Superior temporal gyrus (tissue), 1 donor: ENCODE measurements around the gene NOS1AP.
A peak's percentile ranks its signal among the peaks of the same experiment; 100 is the strongest.
"Not testable (repeated sequence)": the region's sequence is repeated elsewhere in the genome, so short reads cannot be mapped to it uniquely, and the experiment has no call there.

ENCODE experiments used
- DNase-seq: peaks from one replicate; pipeline ENCODE4 v3.0.0-alpha.2; 2016; ENCODE audit errors: extremely low spot score

Gene NOS1AP

DNA sequence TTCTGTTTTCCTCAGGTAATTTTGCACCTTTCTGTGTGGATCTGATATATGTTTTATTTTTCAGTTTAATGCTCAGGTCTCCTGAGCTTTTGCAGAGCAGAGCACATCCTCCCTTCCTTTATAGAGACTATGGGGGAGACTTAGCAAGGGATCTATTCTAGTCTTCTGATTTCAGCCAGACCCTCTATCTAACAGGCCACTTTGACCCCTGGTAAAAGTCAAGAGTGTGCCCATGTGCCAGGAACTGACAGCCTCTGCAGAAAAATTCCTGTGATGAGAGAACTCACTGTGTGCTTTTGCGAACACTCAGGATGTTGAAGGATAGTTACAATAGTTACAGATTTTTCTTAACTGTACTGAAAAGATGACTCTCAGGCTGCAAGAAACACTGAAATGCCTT is 123.3 kb downstream of the NOS1AP start:
- no peak for DNase-seq

DNA sequence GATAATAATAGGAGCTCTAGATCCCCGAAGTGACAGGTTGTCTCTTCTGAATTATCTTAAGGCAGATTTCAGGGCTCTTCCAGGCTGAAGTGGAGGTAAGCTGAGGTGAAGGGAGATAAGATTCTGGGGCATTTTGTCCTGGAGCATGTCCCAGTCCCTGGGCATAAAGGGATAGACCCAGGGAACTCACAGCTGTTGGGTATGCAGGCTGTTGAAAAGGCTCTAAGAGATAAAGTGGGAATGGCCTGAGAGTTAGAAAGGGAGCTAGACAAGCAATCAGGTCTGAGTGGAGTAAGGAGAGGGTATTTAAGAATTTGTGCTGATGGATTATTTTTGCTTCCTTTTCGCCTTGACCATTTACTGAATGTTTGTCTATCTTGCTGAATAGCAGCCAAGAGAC is 123.7 kb downstream of the NOS1AP start:
- no peak for DNase-seq

DNA sequence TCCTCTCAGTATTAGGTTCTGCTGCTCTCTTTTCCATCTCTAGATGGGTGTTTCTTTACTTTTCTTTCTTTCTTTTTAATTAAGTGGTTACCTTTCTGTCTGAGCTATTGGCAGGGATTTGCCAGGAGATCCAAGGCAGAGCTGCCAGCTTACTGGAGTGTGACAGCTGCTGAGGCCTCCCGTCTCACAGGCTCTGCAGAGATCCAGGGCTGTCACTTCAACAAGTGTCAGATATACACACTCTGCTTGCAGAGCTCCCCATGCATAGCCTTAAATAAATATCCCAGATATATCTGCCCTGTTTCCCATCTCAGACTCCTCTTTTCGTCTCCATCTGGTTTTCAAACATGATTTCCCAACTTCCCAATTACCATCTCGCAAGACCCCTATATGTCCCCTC is 124.3 kb downstream of the NOS1AP start:
- no peak for DNase-seq

DNA sequence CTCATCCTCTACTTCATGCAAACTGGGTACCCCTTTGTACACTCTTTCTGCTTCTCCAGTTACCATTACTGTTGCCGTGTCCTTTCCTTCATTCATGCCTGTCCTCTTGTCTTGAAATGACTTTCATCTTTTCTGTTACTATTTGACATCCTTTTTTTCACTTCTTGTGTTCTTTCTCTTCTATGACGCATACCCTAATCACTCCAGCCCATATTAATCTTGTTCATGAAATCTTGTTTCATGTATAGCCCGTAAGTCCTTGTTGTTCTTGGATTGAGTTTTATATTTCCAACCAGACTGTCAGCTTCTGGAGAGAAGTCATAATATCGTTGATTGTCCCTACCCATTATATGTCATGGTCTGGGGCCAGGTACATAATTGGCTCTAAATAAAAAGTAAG is 126.1 kb downstream of the NOS1AP start:
- no peak for DNase-seq

DNA sequence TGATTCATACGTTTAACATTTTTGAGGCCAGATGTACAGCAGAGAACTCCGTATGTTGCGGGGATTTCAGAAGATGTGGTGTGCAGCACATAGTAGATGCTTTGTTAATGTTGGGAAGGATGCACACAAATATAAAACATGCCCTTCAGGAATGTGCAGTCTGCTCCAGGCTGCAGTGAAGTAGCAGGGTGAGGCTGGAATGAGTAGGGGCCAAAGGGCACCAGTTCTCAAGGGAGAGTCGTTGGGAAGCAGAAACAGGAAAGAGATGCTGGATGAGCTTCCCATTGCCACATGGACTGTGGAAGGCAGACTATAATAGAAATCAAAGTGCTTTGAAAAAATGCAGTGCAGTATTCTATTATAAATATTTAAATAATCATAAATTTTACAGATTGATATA is 126.9 kb downstream of the NOS1AP start:
- no peak for DNase-seq

DNA sequence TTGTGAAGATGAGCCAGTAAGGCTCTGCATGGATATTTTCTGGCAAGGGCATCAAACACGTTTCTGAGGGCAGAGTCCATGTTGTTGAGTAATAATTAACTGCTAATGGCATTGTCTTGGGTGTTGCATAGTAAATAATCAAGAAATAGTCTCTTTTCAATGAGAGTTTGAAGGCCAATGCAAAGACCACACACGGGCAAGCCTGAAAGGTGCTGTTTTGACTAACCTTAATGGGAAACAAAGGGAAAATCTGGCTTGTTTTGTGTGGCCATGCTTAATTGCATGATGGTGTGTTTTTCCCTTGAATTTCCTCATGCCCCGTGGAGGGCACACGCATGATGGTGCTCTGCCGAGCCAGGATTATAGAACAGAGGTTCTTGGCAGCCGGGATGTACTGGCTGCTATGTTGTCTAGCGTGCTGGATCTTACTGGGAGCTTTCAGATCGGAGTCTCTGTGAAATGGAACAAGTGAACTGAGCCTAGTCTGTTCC is 127.6 kb downstream of the NOS1AP start:
- DNase-seq, result no peak

DNA sequence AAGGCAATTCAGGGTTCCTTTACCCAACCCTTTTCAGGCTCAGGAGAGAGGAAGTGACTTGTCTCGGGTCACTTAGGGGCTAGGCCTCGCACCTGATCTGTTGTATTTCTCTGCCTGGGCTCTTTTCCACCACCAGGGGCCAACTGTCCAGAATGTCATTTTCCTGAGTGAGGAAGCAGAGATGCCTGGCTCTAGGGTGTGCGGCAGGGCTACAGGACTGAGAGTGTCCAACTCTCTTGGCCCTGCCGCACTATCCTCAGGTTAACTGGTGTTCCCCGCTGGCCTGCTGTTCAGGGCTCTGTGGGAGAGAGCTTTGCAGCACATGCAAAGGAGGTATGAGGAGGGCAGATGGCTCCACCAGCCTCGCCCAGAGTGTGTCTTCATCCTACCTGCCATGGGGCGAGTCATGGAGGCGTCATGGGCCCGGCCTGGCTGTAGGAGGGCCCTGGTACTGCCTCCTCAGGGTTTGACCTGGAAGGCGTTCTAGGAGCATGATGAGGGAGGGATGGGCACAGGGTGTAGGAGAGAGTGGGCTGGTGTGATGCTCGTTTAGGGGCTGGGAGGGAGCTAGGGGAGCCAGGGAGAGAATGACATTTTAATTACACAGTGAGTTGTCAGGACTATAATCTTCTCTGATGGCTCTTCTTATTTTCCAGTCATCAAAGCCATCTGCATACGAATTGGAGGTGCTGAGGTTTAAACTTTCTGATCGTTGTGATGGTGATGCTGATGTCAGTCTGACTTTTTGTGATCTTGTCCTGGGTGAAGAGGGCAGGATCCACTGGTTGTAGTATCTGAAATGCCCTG is 128.3 kb downstream of the NOS1AP start:
- DNase-seq, result no peak

DNA sequence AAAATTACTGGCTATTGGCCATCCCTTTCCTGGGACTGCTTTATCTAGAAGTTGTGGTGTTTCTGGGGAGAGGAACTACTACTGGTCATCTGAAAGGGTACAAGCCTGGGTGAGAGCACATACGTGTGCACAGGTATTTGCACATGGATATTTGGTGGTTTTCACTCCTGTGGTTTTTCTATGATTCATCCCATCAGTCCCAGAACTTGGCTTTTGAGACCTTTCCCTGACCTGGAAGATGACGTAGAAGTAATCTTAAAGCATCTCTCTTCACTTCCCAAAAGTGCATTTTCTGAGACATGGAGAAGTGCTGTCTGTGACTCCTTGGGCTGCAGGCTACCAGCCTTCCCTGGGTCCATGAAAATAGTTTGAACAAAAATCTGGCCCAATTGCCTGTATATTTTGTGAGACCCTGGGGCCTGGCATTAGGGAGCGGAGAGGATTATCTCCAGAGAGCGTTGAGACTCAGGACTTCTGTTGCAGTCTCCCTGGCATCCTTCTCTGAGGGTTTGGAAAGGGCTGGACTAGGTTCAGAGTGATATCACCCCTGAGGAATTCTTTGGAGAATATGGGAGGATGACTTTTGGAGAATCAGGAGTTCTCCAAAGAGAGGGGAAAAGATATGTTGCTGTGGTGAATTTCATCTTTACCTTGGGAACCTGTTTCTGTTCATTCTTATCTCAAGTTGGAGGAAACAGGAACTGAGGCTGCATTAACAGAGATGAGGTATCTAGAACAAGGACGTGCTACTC is 130.8 kb downstream of the NOS1AP start:
- DNase-seq, result no peak

DNA sequence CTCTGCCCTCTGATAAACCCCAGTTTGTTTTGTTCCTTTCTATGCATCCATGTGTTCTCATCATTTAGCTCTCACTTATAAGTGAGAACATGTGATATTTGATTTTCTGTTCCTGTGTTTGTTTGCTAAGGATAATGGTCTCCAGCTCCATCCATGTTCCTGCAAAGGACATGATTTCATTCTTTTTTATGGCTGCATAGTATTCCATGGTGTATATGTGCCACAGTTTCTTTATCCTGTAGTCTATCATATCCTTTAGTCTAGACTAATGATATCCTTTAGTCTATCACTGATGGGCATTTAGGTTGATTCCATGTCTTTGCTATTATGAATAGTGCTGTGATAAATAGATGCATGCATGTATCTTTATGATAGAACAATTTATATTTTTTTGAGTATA is 131.6 kb downstream of the NOS1AP start:
- not testable (repeated sequence) for DNase-seq

DNA sequence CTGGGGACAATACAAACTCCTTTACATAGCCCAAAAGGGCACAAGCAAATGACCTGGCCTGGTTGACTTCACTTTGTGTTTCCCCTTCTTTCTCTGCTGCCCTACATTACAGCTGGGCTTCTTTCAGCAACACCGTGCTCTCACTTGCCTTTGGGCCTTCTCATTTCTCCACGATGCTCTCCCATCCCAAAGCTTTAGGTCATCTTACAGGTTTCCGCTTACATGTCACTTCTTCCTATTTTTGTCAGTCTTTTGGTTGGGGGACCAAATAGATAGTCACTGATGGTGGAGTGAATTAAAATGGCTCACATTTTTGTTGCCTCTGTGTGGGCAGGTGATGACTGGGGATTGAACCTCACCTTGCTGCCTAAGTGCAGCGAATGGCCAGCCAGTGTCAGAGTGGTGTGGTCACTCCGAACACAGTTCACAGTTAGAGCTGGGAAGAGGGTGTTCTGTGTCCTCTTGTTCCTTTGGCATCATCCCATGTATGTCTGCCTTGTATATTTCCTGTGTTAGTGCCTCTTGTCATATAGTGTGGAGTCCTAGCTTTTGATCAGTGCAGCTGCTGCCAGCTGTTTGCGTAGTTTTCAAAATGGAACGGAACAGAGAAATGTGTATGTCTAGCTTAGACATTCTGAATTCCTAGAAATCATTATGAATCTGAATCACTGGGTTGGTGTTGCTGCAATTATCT is 134.8 kb downstream of the NOS1AP start:
- no peak for DNase-seq

DNA sequence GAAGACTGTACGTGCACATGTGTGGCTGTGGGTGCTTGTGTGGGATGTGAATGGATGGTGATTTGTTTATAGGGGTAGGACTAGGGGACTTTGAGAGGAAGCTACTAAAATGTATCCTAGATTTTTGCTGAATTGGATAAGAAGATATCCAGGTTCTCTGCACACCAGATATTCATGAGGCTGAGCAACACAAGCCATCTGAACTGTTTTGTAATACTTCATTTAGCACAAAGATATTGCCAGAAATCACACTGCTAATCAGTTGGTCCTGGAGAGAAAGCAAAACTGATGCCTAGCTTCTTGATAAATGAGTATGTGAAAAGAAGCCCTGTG is 135.3 kb downstream of the NOS1AP start:
- peak; percentile 13 for DNase-seq

DNA sequence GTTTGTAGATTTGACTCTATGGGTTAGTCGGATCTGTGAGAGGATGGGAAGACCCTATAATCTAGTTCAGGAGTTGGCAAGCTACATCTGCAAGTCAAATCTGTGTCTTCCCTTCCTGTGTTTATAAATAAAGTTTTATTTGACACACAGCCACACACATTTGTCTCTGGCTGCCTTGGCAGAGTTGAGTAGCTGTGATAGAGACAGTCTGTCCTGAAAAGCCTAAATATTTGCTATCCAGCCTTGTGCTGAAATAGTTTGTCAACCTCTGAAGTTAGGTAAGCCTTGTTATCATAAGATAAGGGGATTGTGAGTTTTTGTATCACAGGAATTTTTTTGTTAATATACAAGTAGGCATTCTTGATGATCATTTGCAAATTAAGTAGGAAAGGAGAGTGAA is 136.8 kb downstream of the NOS1AP start:
- DNase-seq, result no peak

DNA sequence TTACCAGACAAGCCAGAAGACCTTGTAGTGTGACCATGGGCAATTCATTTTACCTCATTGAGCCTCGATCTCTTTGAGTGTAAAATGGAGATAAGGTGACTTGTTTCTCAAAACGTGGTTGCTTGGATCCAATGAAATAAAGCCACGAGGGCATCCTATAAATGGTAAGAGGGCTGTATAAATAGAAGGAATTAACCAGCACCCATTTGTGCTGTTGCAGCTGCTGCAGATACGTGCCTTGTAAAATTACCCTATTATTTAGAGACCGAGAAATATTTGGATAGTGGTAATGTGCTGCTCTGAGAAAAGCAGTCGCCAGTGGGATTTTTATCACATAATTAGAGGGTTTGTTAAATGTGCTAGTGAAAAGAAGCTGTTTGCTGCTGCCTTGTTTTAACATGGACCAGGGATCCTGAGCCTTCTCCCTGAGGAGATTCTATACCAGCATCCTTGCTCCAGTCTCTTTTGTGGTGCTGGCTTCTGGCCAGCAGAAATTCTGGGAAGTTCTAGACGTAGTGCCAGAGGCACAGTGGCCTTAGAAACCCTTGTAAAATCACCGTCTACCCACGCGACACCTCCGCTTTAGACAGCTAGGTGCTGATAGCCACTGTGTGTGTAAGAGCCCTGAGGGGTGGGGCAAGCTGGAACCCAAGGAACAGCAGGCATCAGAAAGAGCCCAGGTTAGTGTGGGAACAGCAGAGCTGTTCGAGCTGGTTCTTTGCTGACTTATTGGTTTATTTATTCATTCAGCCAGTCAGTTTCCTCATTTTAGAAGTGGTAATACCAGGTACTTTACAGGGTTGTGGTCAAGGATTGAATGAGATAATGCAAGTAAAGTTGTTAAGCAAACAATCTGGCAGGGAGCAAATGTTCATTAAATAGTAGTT is 137.5 kb downstream of the NOS1AP start:
- DNase-seq, result no peak

DNA sequence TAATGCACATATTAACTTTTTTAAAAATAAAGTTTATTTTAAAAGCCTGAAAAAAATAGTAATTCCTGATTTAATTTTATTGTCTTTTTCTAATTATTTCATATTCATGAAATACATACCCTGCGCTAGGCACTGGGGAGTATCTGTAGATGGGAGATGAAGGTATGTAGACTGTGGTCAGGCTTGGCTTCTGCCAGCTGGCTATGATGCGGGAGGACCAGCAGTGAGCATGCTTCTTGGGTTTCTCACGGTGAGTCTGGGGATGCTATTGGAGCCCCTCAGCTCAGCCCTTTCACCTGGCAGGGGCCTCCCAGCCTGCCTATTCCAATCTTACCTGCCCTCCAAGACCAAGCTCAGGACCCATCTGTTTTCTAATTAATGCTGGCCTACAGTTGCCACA is 138.4 kb downstream of the NOS1AP start:
- DNase-seq, result no peak

DNA sequence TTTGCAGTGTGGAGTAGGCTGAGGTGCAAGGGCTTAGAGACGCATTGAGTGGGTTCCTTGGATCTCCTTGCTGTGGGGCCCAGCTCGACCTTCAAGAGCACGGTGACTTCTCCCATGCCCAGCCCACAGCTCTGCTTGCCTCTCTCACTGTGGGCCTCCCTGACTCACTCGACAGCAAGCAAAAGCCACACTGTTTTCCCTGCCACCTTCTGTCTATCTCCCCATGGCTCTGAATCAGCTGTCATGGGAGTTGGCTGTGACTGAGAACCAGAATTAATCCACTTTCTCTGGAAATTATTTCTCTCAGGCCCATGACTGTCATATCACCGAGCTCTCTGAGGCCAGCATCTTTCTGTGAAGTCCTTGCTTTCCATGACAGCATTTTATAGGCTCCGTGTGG is 140.7 kb downstream of the NOS1AP start:
- DNase-seq, result no peak

DNA sequence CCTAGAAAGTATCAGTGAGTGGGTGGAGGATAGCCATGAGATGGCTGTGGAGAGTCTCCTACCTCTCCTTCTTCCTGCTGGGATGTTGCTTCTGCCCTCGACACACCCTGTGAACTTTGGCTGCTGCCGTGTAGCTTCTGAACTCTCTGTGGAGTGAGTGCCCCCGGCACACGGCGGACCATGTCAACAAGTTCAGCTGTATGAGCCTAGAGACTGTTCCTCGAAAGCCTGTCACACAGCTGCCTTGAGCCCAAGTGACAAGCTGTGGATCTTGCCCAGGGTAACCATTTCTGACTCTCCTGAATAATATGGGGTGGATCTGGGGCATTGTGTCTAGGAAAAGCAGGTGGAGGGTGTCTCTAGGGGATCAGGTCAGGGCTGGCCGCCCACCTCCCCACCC is 143.2 kb downstream of the NOS1AP start:
- DNase-seq, result no peak

DNA sequence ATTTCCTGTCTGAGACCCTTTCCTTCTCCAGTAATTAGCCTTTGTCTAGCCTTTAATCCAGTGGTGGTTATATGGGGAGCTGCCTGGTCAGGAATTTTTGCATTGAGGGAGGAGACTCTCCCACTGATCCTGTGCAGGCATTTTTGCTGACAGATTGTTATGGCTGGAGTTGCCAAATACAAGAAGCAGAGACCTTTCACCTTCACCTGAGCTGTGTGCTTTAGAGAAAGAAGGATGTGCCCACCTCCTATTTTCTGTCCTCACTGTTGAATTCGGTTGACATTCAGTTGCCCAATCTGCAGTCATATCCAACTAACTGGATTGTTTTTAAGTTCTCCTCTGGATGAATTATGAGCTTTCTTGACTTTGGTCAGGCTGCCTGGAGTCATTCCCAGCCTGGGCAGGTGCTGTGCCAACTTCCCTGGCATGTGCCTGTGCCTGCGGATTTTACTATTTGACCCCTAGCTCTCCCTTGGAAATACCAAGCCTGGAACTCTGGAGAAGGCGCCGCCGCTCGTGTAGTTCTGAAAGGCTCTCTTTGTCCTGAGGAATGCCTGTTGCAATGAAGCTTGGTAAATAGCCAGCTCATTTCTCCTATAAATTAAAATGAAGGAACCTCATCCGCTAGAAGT is 143.9 kb downstream of the NOS1AP start:
- DNase-seq, result peak; percentile 58

DNA sequence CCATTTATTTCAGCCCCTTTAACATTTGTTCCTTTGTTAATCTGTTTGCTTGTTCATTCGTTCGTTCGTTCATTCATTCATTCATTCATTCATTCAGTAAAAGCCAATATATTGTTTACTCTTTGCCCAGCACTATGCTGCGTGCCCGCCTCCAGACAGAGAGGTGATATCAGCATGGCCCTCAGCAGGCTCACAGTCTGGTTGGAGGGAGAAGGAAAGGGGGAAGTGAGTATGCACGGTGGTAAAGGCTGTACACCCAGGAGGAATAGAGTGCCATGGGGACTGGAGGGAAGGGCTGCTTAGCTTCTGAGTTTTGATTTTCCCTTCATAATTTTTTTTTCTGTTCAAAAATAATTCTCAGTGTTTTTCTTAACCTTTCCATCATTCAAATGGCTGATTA is 144.7 kb downstream of the NOS1AP start:
- DNase-seq, result no peak

DNA sequence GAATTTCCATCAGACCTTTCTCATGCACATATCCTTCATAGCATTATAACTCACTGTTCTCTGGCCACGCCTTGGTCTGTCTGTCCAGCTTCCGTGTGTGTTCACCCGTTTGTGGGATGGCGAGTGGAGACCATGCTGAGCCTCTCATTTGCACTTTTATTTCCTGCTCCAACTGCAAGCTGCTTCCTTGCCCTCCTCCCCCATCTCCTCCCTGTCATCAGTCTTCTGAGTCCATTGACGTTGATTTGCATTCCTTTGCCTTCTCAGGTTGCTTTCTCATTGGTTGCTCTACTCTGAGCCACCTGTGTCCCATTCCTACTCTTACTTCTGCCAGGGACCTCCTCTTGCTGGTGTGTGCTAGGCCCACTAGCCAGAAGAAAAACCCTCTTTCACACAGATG is 146.4 kb downstream of the NOS1AP start:
- no peak for DNase-seq

DNA sequence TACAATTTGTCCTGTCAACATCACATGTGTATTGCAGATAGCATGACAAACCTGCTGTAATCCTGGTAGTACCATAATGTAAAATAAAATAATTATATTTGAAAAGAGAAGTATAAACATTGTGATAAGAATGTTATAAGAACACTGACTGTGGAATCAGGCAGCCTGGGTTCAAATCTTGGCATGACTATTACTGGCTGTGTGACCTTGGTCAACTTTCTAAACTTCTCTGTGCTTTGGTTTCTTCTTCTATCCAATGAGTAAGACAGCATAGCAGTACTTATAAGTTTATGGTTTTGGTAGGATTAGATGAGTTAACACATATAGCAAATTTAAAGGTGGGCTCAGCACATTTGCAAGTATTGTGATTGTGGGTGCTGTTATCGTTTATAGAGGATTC is 147.1 kb downstream of the NOS1AP start:
- no peak for DNase-seq

DNA sequence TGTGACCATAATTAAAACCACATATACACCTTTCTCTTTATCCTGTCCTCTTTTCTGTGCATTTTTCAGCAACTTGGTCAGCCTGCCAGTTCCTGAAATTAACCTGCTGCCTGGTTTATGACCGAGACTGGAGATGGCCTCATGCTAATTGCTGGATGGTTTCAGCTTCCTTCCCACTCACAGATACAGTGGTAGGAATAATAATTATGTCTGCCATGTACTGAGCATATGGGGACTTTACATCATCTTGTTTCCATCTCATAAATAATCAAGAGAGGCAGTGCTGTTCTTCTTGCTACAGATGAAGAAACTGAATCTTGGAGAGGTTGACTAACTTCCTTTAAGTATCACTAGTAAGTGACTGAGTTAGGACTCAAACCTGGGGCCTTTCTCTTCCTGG is 148.2 kb downstream of the NOS1AP start:
- DNase-seq, result no peak
